WTC11 (cell line): ENCODE results near the gene ANKRD61. TPM values are rescaled to one million over a fixed set of nuclear protein-coding genes. Genes with fewer than 3 reads are reported as not detected.

Experiments
- ATAC-seq: fragments of 200-7000 bp; cut with Tn5 transposase; 2 replicates; pipeline ENCODE4 v1.10.0; 2021; ENCODE audit warnings: mild to moderate bottlenecking, moderate library complexity
- CTCF ChIA-PET: fragments of 300-600 bp; sonication (Branson Sonifier 250); formaldehyde crosslinking; loops from one replicate; lab custom pipeline; 2021; ENCODE audit warnings: antibody characterized with exemption; lab: Charles Lee
- POLR2A ChIA-PET: fragments of 350-600 bp; sonication (Branson Sonifier 250); formaldehyde crosslinking; loops from one replicate; lab custom pipeline; 2021; ENCODE audit warnings: antibody characterized with exemption; lab: Charles Lee
- DNase-seq: peaks from one replicate; pipeline ENCODE4 v3.0.0; 2021; ENCODE audit warnings: low spot score
- H3K27ac Mint-ChIP-seq: 2 replicates; pipeline ENCODE4 v1.8.0; 2021; ENCODE audit warnings: mixed read lengths
- H3K27me3 Mint-ChIP-seq: 2 replicates; pipeline ENCODE4 v1.8.0; 2021; ENCODE audit warnings: low read depth, mild to moderate bottlenecking, moderate library complexity, mixed read lengths
- H3K36me3 Mint-ChIP-seq: 2 replicates; pipeline ENCODE4 v1.8.0; 2021; ENCODE audit warnings: mixed read lengths
- H3K4me1 Mint-ChIP-seq: 2 replicates; pipeline ENCODE4 v1.8.0; 2022; ENCODE audit warnings: mixed read lengths
- H3K4me3 Mint-ChIP-seq: 2 replicates; pipeline ENCODE4 v1.8.0; 2021; ENCODE audit warnings: mild to moderate bottlenecking, moderate library complexity, mixed read lengths
- H3K9me3 Mint-ChIP-seq: 2 replicates; pipeline ENCODE4 v1.8.0; 2021; ENCODE audit warnings: mixed read lengths
- CREM ChIP-seq: sonication (generic); formaldehyde crosslinking; IDR thresholded peaks from 2 replicates; pipeline ENCODE4 v1.8.1; 2022; ENCODE audit warnings: mild to moderate bottlenecking, missing genetic modification reagents, moderate library complexity
- ESRRA ChIP-seq: sonication (generic); formaldehyde crosslinking; IDR thresholded peaks from 2 replicates; pipeline ENCODE4 v1.8.1; 2022; ENCODE audit warnings: mild to moderate bottlenecking, missing genetic modification reagents, borderline replicate concordance
- FOXK1 ChIP-seq: sonication (generic); formaldehyde crosslinking; IDR thresholded peaks from 2 replicates; pipeline ENCODE4 v1.8.0; 2022; ENCODE audit warnings: mild to moderate bottlenecking, moderate library complexity, missing genetic modification reagents
- JAZF1 ChIP-seq: fragments of 250-450 bp; sonication (Bioruptor Pico); IDR thresholded peaks from 2 replicates; pipeline ENCODE4 v1.9.0; 2021; ENCODE audit warnings: moderate library complexity, mild to moderate bottlenecking, inconsistent platforms
- KAT7 ChIP-seq: sonication (generic); formaldehyde crosslinking; IDR thresholded peaks from 2 replicates; pipeline ENCODE4 v1.8.1; 2023; ENCODE audit warnings: missing genetic modification reagents, mild to moderate bottlenecking, borderline replicate concordance
- NR1H2 ChIP-seq: sonication (generic); formaldehyde crosslinking; IDR thresholded peaks from 2 replicates; pipeline ENCODE4 v1.9.0; 2021; ENCODE audit warnings: mild to moderate bottlenecking, moderate library complexity, missing genetic modification reagents
- OVOL2 ChIP-seq: fragments of 250-450 bp; sonication (Bioruptor Pico); IDR thresholded peaks from 2 replicates; pipeline ENCODE4 v1.9.0; 2021; ENCODE audit warnings: mild to moderate bottlenecking, borderline replicate concordance
- SOX15 ChIP-seq: fragments of 250-450 bp; sonication (Bioruptor Pico); IDR thresholded peaks from 2 replicates; pipeline ENCODE4 v1.9.0; 2021; ENCODE audit warnings: mild to moderate bottlenecking
- ZNF232 ChIP-seq: sonication (generic); formaldehyde crosslinking; IDR thresholded peaks from 2 replicates; pipeline ENCODE4 v1.8.0; 2022; ENCODE audit warnings: mild to moderate bottlenecking, missing genetic modification reagents
- ZNF317 ChIP-seq: sonication (generic); formaldehyde crosslinking; IDR thresholded peaks from 2 replicates; pipeline ENCODE4 v1.8.1; 2023; ENCODE audit warnings: low read depth, mild to moderate bottlenecking, moderate library complexity, missing genetic modification reagents, borderline replicate concordance
- ZNF416 ChIP-seq: fragments of 250-450 bp; sonication (Bioruptor Pico); IDR thresholded peaks from 2 replicates; pipeline ENCODE4 v1.9.0; 2021; ENCODE audit warnings: mild to moderate bottlenecking, inconsistent platforms
- ZNF423 ChIP-seq: fragments of 250-450 bp; sonication (Bioruptor Pico); IDR thresholded peaks from 2 replicates; pipeline ENCODE4 v2.1.2; 2022; ENCODE audit warnings: mild to moderate bottlenecking, moderate library complexity
- ZNF671 ChIP-seq: fragments of 250-450 bp; sonication (Bioruptor Pico); IDR thresholded peaks from 2 replicates; pipeline ENCODE4 v1.8.0; 2021; ENCODE audit warnings: mild to moderate bottlenecking
- total RNA-seq: library from RNA; stranded (reverse); gene quantifications from 3 replicates; pipeline ENCODE4 v1.2.3, GENCODE V29; 2021
- TF ChIP-seq, protein P1 (sequence below): sonication (generic); formaldehyde crosslinking; IDR thresholded peaks from 2 replicates; pipeline ENCODE4 v1.8.1; 2023; ENCODE audit warnings: mild to moderate bottlenecking, missing genetic modification reagents, borderline replicate concordance
- TF ChIP-seq, protein P2 (sequence below): sonication (generic); formaldehyde crosslinking; IDR thresholded peaks from 2 replicates; pipeline ENCODE4 v1.8.1; 2022; ENCODE audit warnings: low read depth, mild to moderate bottlenecking, moderate library complexity, missing genetic modification reagents, borderline replicate concordance
- TF ChIP-seq, protein P3 (sequence below): sonication (generic); formaldehyde crosslinking; IDR thresholded peaks from 2 replicates; pipeline ENCODE4 v1.8.1; 2022; ENCODE audit warnings: mild to moderate bottlenecking, missing genetic modification reagents, moderate library complexity, borderline replicate concordance
- TF ChIP-seq, protein P4 (sequence below): sonication (generic); formaldehyde crosslinking; IDR thresholded peaks from 2 replicates; pipeline ENCODE4 v1.8.1; 2023; ENCODE audit warnings: mild to moderate bottlenecking, missing genetic modification reagents
- TF ChIP-seq, protein P5 (sequence below): fragments of 250-450 bp; sonication (Bioruptor Pico); IDR thresholded peaks from 2 replicates; pipeline ENCODE4 v1.9.0; 2021; ENCODE audit warnings: mild to moderate bottlenecking
- TF ChIP-seq, protein P6 (sequence below): sonication (generic); formaldehyde crosslinking; IDR thresholded peaks from 2 replicates; pipeline ENCODE4 v1.8.0; 2022; ENCODE audit warnings: mild to moderate bottlenecking, missing genetic modification reagents

Gene ANKRD61
- total RNA-seq, 1 experiment from 2014 or later = not detected

DNA sequence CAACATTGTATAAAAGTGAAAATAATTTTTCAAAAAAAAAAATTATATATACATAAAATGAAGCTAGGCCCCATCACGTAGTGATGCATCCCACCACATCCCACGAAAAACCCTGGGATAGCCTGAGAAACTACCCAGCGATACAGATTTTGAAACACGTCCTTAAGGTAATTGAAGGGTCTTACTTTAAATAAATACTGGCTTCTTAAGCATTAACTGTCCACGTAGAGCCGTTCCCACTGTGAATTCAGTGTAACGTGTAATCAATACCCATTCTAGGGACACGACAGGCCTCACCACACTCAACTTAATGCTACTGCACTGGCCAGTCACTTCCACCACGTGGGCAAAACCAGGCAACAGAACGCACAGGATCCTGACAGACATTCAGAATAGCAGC, 4.0 kb downstream of the ANKRD61 start:
- ChIA-PET POLR2A (no interaction called here), CTCF (no interaction called here)
- DNase-seq = no peak
- ATAC-seq = no peak
- no peaks in the 10 kb centered on the region for H3K27me3 Mint-ChIP-seq
- no peaks in the 10 kb centered on the region for H3K9me3 Mint-ChIP-seq
- no peaks in the 10 kb centered on the region for H3K4me1 Mint-ChIP-seq
- H3K4me3 Mint-ChIP-seq = no peak overlapping the region
- peaks cover 60% of the 10 kb centered on the region for H3K36me3 Mint-ChIP-seq
- no peak overlapping the region for H3K27ac Mint-ChIP-seq
- TF ChIP-seq ZNF423 (no peak), CREM (no peak), OVOL2 (CRISPR knock-in tag) (no peak), ESRRA (CRISPR knock-in tag) (no peak)
- TF ChIP-seq, protein P1, sequence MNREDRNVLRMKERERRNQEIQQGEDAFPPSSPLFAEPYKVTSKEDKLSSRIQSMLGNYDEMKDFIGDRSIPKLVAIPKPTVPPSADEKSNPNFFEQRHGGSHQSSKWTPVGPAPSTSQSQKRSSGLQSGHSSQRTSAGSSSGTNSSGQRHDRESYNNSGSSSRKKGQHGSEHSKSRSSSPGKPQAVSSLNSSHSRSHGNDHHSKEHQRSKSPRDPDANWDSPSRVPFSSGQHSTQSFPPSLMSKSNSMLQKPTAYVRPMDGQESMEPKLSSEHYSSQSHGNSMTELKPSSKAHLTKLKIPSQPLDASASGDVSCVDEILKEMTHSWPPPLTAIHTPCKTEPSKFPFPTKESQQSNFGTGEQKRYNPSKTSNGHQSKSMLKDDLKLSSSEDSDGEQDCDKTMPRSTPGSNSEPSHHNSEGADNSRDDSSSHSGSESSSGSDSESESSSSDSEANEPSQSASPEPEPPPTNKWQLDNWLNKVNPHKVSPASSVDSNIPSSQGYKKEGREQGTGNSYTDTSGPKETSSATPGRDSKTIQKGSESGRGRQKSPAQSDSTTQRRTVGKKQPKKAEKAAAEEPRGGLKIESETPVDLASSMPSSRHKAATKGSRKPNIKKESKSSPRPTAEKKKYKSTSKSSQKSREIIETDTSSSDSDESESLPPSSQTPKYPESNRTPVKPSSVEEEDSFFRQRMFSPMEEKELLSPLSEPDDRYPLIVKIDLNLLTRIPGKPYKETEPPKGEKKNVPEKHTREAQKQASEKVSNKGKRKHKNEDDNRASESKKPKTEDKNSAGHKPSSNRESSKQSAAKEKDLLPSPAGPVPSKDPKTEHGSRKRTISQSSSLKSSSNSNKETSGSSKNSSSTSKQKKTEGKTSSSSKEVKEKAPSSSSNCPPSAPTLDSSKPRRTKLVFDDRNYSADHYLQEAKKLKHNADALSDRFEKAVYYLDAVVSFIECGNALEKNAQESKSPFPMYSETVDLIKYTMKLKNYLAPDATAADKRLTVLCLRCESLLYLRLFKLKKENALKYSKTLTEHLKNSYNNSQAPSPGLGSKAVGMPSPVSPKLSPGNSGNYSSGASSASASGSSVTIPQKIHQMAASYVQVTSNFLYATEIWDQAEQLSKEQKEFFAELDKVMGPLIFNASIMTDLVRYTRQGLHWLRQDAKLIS (CRISPR knock-in tag) = no peak
- TF ChIP-seq, protein P2, sequence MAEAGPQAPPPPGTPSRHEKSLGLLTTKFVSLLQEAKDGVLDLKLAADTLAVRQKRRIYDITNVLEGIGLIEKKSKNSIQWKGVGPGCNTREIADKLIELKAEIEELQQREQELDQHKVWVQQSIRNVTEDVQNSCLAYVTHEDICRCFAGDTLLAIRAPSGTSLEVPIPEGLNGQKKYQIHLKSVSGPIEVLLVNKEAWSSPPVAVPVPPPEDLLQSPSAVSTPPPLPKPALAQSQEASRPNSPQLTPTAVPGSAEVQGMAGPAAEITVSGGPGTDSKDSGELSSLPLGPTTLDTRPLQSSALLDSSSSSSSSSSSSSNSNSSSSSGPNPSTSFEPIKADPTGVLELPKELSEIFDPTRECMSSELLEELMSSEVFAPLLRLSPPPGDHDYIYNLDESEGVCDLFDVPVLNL (CRISPR knock-in tag) = no peak
- TF ChIP-seq, protein P3, sequence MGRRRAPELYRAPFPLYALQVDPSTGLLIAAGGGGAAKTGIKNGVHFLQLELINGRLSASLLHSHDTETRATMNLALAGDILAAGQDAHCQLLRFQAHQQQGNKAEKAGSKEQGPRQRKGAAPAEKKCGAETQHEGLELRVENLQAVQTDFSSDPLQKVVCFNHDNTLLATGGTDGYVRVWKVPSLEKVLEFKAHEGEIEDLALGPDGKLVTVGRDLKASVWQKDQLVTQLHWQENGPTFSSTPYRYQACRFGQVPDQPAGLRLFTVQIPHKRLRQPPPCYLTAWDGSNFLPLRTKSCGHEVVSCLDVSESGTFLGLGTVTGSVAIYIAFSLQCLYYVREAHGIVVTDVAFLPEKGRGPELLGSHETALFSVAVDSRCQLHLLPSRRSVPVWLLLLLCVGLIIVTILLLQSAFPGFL = no peak
- TF ChIP-seq, protein P4, sequence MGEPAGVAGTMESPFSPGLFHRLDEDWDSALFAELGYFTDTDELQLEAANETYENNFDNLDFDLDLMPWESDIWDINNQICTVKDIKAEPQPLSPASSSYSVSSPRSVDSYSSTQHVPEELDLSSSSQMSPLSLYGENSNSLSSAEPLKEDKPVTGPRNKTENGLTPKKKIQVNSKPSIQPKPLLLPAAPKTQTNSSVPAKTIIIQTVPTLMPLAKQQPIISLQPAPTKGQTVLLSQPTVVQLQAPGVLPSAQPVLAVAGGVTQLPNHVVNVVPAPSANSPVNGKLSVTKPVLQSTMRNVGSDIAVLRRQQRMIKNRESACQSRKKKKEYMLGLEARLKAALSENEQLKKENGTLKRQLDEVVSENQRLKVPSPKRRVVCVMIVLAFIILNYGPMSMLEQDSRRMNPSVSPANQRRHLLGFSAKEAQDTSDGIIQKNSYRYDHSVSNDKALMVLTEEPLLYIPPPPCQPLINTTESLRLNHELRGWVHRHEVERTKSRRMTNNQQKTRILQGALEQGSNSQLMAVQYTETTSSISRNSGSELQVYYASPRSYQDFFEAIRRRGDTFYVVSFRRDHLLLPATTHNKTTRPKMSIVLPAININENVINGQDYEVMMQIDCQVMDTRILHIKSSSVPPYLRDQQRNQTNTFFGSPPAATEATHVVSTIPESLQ (CRISPR knock-in tag) = no peak

DNA sequence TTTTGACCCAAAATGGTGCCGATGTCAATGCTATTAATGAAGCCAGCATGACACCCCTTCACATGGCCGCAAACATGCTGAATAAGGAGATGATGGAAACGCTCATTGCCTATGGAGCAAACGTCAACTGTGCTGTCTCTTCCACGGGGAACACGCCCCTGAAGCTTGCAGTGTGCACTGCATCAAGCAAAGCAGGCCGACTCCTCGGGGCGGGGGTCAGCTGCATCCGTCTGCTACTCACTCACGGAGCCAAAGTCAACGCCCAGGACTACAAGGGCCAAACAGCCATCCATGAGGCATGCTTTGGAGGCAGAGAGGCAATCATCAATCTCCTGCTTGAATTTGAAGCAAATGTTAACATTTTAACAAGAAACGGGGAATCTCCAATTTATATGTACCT, 4.5 kb downstream of the ANKRD61 start:
- Mint-ChIP-seq H3K27ac (no peak overlapping the region), H3K4me3 (no peak overlapping the region), H3K4me1 (no peaks in the 10 kb centered on the region), H3K27me3 (no peaks in the 10 kb centered on the region), H3K36me3 (peaks cover 65% of the 10 kb centered on the region), H3K9me3 (no peaks in the 10 kb centered on the region)
- DNase-seq = no peak
- ChIA-PET CTCF (no interaction called here), POLR2A (no interaction called here)
- ATAC-seq = no peak
- TF ChIP-seq, protein P5, sequence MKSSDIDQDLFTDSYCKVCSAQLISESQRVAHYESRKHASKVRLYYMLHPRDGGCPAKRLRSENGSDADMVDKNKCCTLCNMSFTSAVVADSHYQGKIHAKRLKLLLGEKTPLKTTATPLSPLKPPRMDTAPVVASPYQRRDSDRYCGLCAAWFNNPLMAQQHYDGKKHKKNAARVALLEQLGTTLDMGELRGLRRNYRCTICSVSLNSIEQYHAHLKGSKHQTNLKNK (CRISPR knock-in tag) = no peak
- TF ChIP-seq ESRRA (CRISPR knock-in tag) = no peak
- TF ChIP-seq ZNF317 = no peak
- TF ChIP-seq ZNF423 = no peak
- TF ChIP-seq, protein P1 (CRISPR knock-in tag) = no peak
- no peak for TF ChIP-seq JAZF1 (CRISPR knock-in tag)
- TF ChIP-seq, protein P3 = no peak
- no peak for TF ChIP-seq NR1H2 (CRISPR knock-in tag)
- TF ChIP-seq KAT7 (CRISPR knock-in tag) = no peak
- no peak for TF ChIP-seq ZNF232 (CRISPR knock-in tag)
- TF ChIP-seq ZNF416 (CRISPR knock-in tag) = no peak
- TF ChIP-seq FOXK1 (CRISPR knock-in tag) = no peak
- TF ChIP-seq, protein P6, sequence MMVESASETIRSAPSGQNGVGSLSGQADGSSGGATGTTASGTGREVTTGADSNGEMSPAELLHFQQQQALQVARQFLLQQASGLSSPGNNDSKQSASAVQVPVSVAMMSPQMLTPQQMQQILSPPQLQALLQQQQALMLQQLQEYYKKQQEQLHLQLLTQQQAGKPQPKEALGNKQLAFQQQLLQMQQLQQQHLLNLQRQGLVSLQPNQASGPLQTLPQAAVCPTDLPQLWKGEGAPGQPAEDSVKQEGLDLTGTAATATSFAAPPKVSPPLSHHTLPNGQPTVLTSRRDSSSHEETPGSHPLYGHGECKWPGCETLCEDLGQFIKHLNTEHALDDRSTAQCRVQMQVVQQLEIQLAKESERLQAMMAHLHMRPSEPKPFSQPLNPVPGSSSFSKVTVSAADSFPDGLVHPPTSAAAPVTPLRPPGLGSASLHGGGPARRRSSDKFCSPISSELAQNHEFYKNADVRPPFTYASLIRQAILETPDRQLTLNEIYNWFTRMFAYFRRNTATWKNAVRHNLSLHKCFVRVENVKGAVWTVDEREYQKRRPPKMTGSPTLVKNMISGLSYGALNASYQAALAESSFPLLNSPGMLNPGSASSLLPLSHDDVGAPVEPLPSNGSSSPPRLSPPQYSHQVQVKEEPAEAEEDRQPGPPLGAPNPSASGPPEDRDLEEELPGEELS (CRISPR knock-in tag) = no peak
- TF ChIP-seq ZNF671 (CRISPR knock-in tag) = no peak
- TF ChIP-seq SOX15 (CRISPR knock-in tag) = no peak
